ENCODE measurements around the gene C2orf42.
"Not testable (repeated sequence)": the region's sequence is repeated elsewhere in the genome, so short reads cannot be mapped to it uniquely, and the experiment has no call there.

Gene C2orf42

GRCh38 chr2:70169654-70170245 is 21.1 kb downstream of the C2orf42 start:
- DNase-seq (ENCODE audit: low spot score), result not testable (repeated sequence)

- no peak for DNase-seq (ENCODE audit: low spot score)
Measured at GRCh38 chr2:70161069-70161534, 29.7 kb downstream of the C2orf42 start.

- no peak for DNase-seq (ENCODE audit: low spot score)
Measured at GRCh38 chr2:70160545-70160944, 30.3 kb downstream of the C2orf42 start.

- not testable (repeated sequence) for DNase-seq (ENCODE audit: low spot score)
Measured at GRCh38 chr2:70149130-70149686, 41.6 kb downstream of the C2orf42 start.

GRCh38 chr2:70148211-70148760 is 42.5 kb downstream of the C2orf42 start:
- not testable (repeated sequence) for DNase-seq (ENCODE audit: low spot score)

- DNase-seq (ENCODE audit: low spot score), result peak; percentile 62
Measured at GRCh38 chr2:70145851-70146739, 44.7 kb downstream of the C2orf42 start.

- no peak for DNase-seq (ENCODE audit: low spot score)
Measured at GRCh38 chr2:70145144-70145490, 45.7 kb downstream of the C2orf42 start.

GRCh38 chr2:70144443-70145143 is 46.2 kb downstream of the C2orf42 start:
- DNase-seq (ENCODE audit: low spot score), result no peak

GRCh38 chr2:70143314-70144150 is 47.3 kb downstream of the C2orf42 start:
- DNase-seq (ENCODE audit: low spot score), result peak; percentile 63

GRCh38 chr2:70142590-70143313 is 48.1 kb downstream of the C2orf42 start:
- peak; percentile 100 for DNase-seq (ENCODE audit: low spot score)

- DNase-seq (ENCODE audit: low spot score), result no peak
Measured at GRCh38 chr2:70141902-70142589, 48.8 kb downstream of the C2orf42 start.

GRCh38 chr2:70141212-70141901 is 49.5 kb downstream of the C2orf42 start:
- DNase-seq (ENCODE audit: low spot score), result peak; percentile 75

GRCh38 chr2:70140791-70141211 is 50.0 kb downstream of the C2orf42 start:
- no peak for DNase-seq (ENCODE audit: low spot score)

- DNase-seq (ENCODE audit: low spot score), result not testable (repeated sequence)
Measured at GRCh38 chr2:70134323-70134983, 56.4 kb downstream of the C2orf42 start.

- DNase-seq (ENCODE audit: low spot score), result peak; percentile 62
Measured at GRCh38 chr2:70133491-70134322, 57.1 kb downstream of the C2orf42 start.

GRCh38 chr2:70133127-70133452 is 57.7 kb downstream of the C2orf42 start:
- DNase-seq (ENCODE audit: low spot score), result no peak

GRCh38 chr2:70132244-70133126 is 58.3 kb downstream of the C2orf42 start:
- peak; percentile 70 for DNase-seq (ENCODE audit: low spot score)
